ENCODE measurements around the gene LRRC8D.

DNA sequence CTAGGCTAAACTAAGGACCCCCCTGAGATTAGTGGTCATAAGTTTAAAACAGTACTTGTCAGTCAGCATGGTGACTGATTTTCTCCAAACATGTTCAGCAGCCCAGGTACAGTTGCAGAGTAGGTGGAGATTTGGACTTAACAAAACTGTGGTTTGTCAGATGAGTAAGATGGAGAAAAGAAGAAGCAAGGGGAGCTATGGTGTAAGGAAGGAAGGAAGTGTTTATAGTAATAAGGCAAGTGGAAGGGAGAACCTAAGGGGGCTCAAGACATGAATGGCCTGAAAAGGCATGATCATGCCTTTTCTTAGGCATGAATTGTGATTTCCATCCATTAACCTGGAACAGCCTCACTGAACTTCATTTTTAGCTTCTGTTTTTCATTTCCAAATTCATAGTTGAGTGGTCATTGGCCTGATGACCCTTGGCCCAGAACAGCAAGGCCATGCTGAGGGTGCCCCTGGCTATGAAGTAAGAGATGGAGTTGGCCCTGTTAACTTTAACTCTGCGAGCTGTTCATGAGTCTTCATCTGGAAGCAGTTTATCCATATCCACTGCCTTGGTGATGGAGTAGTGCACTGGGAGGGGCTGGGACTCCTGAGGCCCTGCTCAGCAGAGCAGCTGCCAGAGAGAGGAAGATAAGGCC lies 60.7 kb downstream of the LRRC8D start:
- TF ChIP-seq, protein P1, sequence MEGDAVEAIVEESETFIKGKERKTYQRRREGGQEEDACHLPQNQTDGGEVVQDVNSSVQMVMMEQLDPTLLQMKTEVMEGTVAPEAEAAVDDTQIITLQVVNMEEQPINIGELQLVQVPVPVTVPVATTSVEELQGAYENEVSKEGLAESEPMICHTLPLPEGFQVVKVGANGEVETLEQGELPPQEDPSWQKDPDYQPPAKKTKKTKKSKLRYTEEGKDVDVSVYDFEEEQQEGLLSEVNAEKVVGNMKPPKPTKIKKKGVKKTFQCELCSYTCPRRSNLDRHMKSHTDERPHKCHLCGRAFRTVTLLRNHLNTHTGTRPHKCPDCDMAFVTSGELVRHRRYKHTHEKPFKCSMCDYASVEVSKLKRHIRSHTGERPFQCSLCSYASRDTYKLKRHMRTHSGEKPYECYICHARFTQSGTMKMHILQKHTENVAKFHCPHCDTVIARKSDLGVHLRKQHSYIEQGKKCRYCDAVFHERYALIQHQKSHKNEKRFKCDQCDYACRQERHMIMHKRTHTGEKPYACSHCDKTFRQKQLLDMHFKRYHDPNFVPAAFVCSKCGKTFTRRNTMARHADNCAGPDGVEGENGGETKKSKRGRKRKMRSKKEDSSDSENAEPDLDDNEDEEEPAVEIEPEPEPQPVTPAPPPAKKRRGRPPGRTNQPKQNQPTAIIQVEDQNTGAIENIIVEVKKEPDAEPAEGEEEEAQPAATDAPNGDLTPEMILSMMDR (IDR thresholded peaks at IDR 0.05) = no peak
- TF ChIP-seq POLR2A (IDR thresholded peaks at IDR 0.05) (no peak), POLR2AphosphoS5 (IDR thresholded peaks at IDR 0.05) (no peak)

Data from breast epithelium (tissue), 3 donors.